CD4-positive, CD25-positive, alpha-beta regulatory T cell (primary cell): Measurements from ENCODE around the gene FCER1G. TPM values are rescaled to one million over a fixed set of nuclear protein-coding genes. Genes with fewer than 3 reads are reported as not detected.

ENCODE experiments used
- ATAC-seq, 2 donors: fragments of 150-1000 bp; cut with Tn5 transposase; one replicate each; pipeline ENCODE4 v1.10.0; 2021; ENCODE audit warnings: low read depth in 2 of 2, moderate number of reproducible peaks in 2 of 2, moderate library complexity in 1 of 2
- DNase-seq, 3 donors: peaks; one replicate each; pipeline versions ENCODE4 v3.0.0 to v3.0.0-alpha.2; 2012 to 2022; ENCODE audit warnings: mixed read lengths in 1 of 3
- H3K27ac ChIP-seq: one replicate; pipeline ENCODE4 v1.7.0; 2013; ENCODE audit warnings: mild to moderate bottlenecking, low read length; ENCODE audit not compliant: insufficient read depth, poor library complexity, severe bottlenecking
- H3K27me3 ChIP-seq: one replicate; pipeline ENCODE4 v1.7.0; 2013; ENCODE audit warnings: low read length; ENCODE audit not compliant: control insufficient read depth, insufficient read depth
- H3K36me3 ChIP-seq: one replicate; pipeline ENCODE4 v1.7.0; 2013; ENCODE audit warnings: mild to moderate bottlenecking, low read length, moderate library complexity; ENCODE audit not compliant: control insufficient read depth, insufficient read depth
- H3K4me1 ChIP-seq: 2 replicates; pipeline ENCODE4 v1.7.0; 2013; ENCODE audit warnings: mild to moderate bottlenecking, low read length; ENCODE audit not compliant: insufficient read depth, control insufficient read depth, poor library complexity, severe bottlenecking
- H3K4me3 ChIP-seq: one replicate; pipeline ENCODE4 v1.7.0; 2013; ENCODE audit warnings: low read depth, mild to moderate bottlenecking, low read length, moderate library complexity
- H3K9me3 ChIP-seq, 2 experiments: 1 replicate in 1 of 2; 2 replicates in 1 of 2; pipeline ENCODE4 v1.7.0; 2013; ENCODE audit warnings: low read length in 2 of 2, mild to moderate bottlenecking in 1 of 2, moderate library complexity in 1 of 2; ENCODE audit not compliant: control insufficient read depth in 2 of 2
- H3K27ac Mint-ChIP-seq, 3 donors: one replicate each; pipeline ENCODE4 v1.8.0; 2020 to 2022; ENCODE audit warnings: mild to moderate bottlenecking in 3 of 3, mixed read lengths in 3 of 3, moderate library complexity in 2 of 3
- H3K27me3 Mint-ChIP-seq: one replicate; pipeline ENCODE4 v1.8.0; 2022; ENCODE audit warnings: mild to moderate bottlenecking, mixed read lengths
- H3K36me3 Mint-ChIP-seq: one replicate; pipeline ENCODE4 v1.8.0; 2020; ENCODE audit warnings: mixed read lengths
- H3K4me1 Mint-ChIP-seq, 4 donors: one replicate each; pipeline ENCODE4 v1.8.0; 2020 to 2022; ENCODE audit warnings: mixed read lengths in 4 of 4, mild to moderate bottlenecking in 1 of 4
- H3K4me3 Mint-ChIP-seq, 4 donors: one replicate each; pipeline ENCODE4 v1.8.0; 2020 to 2022; ENCODE audit warnings: mild to moderate bottlenecking in 4 of 4, mixed read lengths in 4 of 4, moderate library complexity in 3 of 4
- H3K9me3 Mint-ChIP-seq, 7 donors: one replicate each; pipeline ENCODE4 v1.8.0; 2020 to 2022; ENCODE audit warnings: mixed read lengths in 7 of 7, mild to moderate bottlenecking in 3 of 7, moderate library complexity in 2 of 7
- polyA plus RNA-seq, 4 donors: library from polyadenylated mRNA; unstranded; fragments of 300-500 nt; fragmentation: Illumina TruSeq; gene quantifications; one replicate each; pipeline ENCODE4 v1.2.3, GENCODE V29; 2021
- total RNA-seq: library from RNA; stranded (reverse); gene quantifications from one replicate; pipeline ENCODE4 v1.2.3, GENCODE V29; 2022

The FCER1G gene
- total and polyA plus RNA-seq, 5 donors from 2014 or later, result 2.9 to 121 (median 96.3) TPM

DNA sequence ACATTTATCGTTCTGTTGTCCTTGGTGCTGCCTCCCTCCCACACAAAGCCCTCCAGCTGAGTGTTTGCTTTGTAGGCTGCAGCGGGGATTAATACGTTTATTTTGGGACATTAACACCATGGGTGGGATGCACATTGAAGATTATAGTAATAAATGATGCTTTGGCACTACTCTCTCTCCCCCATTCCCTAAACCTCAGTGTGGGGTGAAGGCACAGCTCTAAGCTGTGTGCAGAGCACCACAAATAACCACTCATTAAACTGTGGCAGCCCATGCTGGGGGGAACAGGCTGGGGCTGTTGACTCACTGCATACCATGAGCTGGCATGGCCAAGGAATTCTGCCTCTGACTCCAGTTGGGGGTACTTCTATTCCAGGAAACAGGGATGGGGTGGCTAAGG, 51.1 kb downstream of the FCER1G start:
- no peaks in the 10 kb centered on the region for H3K36me3 Mint-ChIP-seq
- H3K9me3 ChIP-seq, result no peaks in the 10 kb centered on the region
- H3K27ac ChIP-seq, result no peak overlapping the region
- no peak overlapping the region for H3K27ac Mint-ChIP-seq
- H3K36me3 ChIP-seq, result no peaks in the 10 kb centered on the region
- H3K27me3 ChIP-seq, result peaks cover 16% of the 10 kb centered on the region
- ATAC-seq (no peak), DNase-seq (no peak)
- H3K4me1 Mint-ChIP-seq, result peaks cover 0 to 3% (median 0%) of the 10 kb centered on the region in 4 donors
- H3K4me3 Mint-ChIP-seq, result no peak overlapping the region
- H3K27me3 Mint-ChIP-seq, result peaks cover 43% of the 10 kb centered on the region
- H3K9me3 Mint-ChIP-seq, result no peaks in the 10 kb centered on the region
- H3K4me3 ChIP-seq, result no peak overlapping the region
- H3K4me1 ChIP-seq, result no peaks in the 10 kb centered on the region

DNA sequence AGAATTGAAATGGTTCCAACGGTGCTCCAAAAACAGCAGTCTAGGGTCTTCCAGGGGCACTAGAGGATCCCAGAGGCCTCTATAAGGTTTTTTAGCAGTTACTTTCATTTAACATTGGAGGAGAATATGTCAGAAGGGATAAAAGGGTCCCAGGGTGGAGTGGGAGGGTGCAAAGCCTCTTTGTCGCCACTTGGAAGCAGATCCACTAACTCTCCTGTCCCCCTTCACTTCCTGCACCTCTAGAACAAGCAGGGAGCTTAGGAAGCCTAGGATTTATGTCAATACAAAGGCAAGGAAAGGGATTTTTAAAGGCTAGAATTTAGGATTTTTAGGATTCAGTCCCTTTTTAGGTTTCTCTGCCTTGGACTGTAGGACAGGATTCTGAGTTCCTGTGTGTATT, 51.7 kb downstream of the FCER1G start:
- Histone ChIP-seq H3K9me3 (no peaks in the 10 kb centered on the region), H3K27me3 (peaks cover 11% of the 10 kb centered on the region), H3K4me1 (no peaks in the 10 kb centered on the region), H3K27ac (no peak overlapping the region), H3K36me3 (no peaks in the 10 kb centered on the region), H3K4me3 (no peak overlapping the region)
- Mint-ChIP-seq H3K4me3 (no peak overlapping the region), H3K9me3 (no peaks in the 10 kb centered on the region), H3K36me3 (no peaks in the 10 kb centered on the region), H3K4me1 (no peaks in the 10 kb centered on the region), H3K27ac (no peak overlapping the region), H3K27me3 (peaks cover 38% of the 10 kb centered on the region)
- DNase-seq, result no peak
- ATAC-seq, result no peak

DNA sequence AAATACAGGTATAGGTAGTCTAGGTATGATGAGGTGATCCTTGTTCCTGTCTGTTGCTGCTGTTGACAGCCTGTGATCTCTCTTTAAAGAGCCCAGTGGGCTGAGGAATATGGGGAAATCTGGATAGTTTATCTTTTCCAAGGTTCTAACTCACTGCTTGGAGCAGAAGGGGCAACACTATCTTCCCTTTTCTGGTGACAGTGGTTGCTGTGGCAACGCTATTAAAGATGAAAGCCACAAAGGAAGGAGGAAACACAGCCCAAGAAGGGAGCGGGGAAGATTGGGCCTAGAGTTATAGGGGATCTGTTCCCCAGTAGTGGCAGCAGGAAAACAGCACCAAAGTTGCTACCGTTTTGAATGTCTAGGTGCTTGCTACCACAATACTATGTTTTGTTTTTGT, 52.2 kb downstream of the FCER1G start:
- Histone ChIP-seq H3K27ac (no peak overlapping the region), H3K9me3 (no peaks in the 10 kb centered on the region), H3K36me3 (no peaks in the 10 kb centered on the region), H3K27me3 (peaks cover 10% of the 10 kb centered on the region), H3K4me1 (no peaks in the 10 kb centered on the region), H3K4me3 (no peak overlapping the region)
- ATAC-seq (no peak), DNase-seq (no peak)
- Mint-ChIP-seq H3K4me3 (no peak overlapping the region), H3K36me3 (no peaks in the 10 kb centered on the region), H3K4me1 (no peaks in the 10 kb centered on the region), H3K27ac (no peak overlapping the region), H3K27me3 (peaks cover 37% of the 10 kb centered on the region), H3K9me3 (no peaks in the 10 kb centered on the region)

Other genes starting within 250 kb of the FCER1G start
- gene F11R, start 194.1 kb upstream of the FCER1G start, total RNA-seq, result 18.4 TPM
- 10 to 100 TPM in 1 of 4 donors, 1 to 10 TPM in 3; 6.3 to 11.2 (median 7.9) TPM for gene F11R, start 194.1 kb upstream of the FCER1G start, polyA plus RNA-seq
- 61.3 TPM for gene TSTD1, start 176.3 kb upstream of the FCER1G start, total RNA-seq
- gene TSTD1, start 176.3 kb upstream of the FCER1G start, polyA plus RNA-seq, result 100 to 1,000 TPM; 340 to 451 (median 422) TPM
- gene USF1, start 169.3 kb upstream of the FCER1G start, total RNA-seq, result 102 TPM
- gene USF1, start 169.3 kb upstream of the FCER1G start, polyA plus RNA-seq, result 1 to 10 TPM; 4.2 to 8.1 (median 6.1) TPM
- 204 TPM for gene ARHGAP30, start 145.4 kb upstream of the FCER1G start, total RNA-seq
- gene ARHGAP30, start 145.4 kb upstream of the FCER1G start, polyA plus RNA-seq, result 100 to 1,000 TPM; 144 to 159 (median 151) TPM
- not detected for gene NECTIN4, start 125.7 kb upstream of the FCER1G start, total RNA-seq
- under 1 TPM in 1 of 4 donors, not detected in 3; 0.05 TPM for gene NECTIN4, start 125.7 kb upstream of the FCER1G start, polyA plus RNA-seq
- not detected for gene KLHDC9, start 116.9 kb upstream of the FCER1G start, total RNA-seq
- gene KLHDC9, start 116.9 kb upstream of the FCER1G start, polyA plus RNA-seq, result under 1 TPM in 2 of 4 donors, not detected in 2; 0.28 to 0.46 TPM
- 48.0 TPM for gene PFDN2, start 97.3 kb upstream of the FCER1G start, total RNA-seq
- 100 to 1,000 TPM in 2 of 4 donors, 10 to 100 TPM in 2; 90.9 to 109 (median 98.6) TPM for gene PFDN2, start 97.3 kb upstream of the FCER1G start, polyA plus RNA-seq
- gene NIT1, start 97.2 kb upstream of the FCER1G start, total RNA-seq, result 28.2 TPM
- gene NIT1, start 97.2 kb upstream of the FCER1G start, polyA plus RNA-seq, result 10 to 100 TPM; 21.1 to 24.5 (median 22.2) TPM
- 40.9 TPM for gene DEDD, start 82.6 kb upstream of the FCER1G start, total RNA-seq
- gene DEDD, start 82.6 kb upstream of the FCER1G start, polyA plus RNA-seq, result 10 to 100 TPM; 39.5 to 46.4 (median 41.8) TPM
- 115 TPM for gene UFC1, start 61.3 kb upstream of the FCER1G start, total RNA-seq
- gene UFC1, start 61.3 kb upstream of the FCER1G start, polyA plus RNA-seq, result 100 to 1,000 TPM; 147 to 188 (median 171) TPM
- 36.9 TPM for gene USP21, start 55.8 kb upstream of the FCER1G start, total RNA-seq
- 10 to 100 TPM; 18.8 to 27.0 (median 22.1) TPM for gene USP21, start 55.8 kb upstream of the FCER1G start, polyA plus RNA-seq
- 45.3 TPM for gene PPOX, start 48.9 kb upstream of the FCER1G start, total RNA-seq
- 10 to 100 TPM; 18.0 to 32.9 (median 22.3) TPM for gene PPOX, start 48.9 kb upstream of the FCER1G start, polyA plus RNA-seq
- gene B4GALT3, start 37.8 kb upstream of the FCER1G start, total RNA-seq, result 68.1 TPM
- gene B4GALT3, start 37.8 kb upstream of the FCER1G start, polyA plus RNA-seq, result 100 to 1,000 TPM in 1 of 4 donors, 10 to 100 TPM in 3; 75.6 to 104 (median 84.9) TPM
- gene ADAMTS4, start 16.2 kb upstream of the FCER1G start, total RNA-seq, result 5.3 TPM
- gene ADAMTS4, start 16.2 kb upstream of the FCER1G start, polyA plus RNA-seq, result 1 to 10 TPM in 1 of 4 donors, under 1 TPM in 2, not detected in 1; 0.36 to 1.4 (median 0.37) TPM
- 67.5 TPM for gene NDUFS2, start 12.9 kb upstream of the FCER1G start, total RNA-seq
- gene NDUFS2, start 12.9 kb upstream of the FCER1G start, polyA plus RNA-seq, result 100 to 1,000 TPM; 107 to 128 (median 117) TPM
- not detected for gene APOA2, start 8.3 kb downstream of the FCER1G start, total RNA-seq
- gene APOA2, start 8.3 kb downstream of the FCER1G start, polyA plus RNA-seq, result not detected
- gene TOMM40L, start 10.8 kb downstream of the FCER1G start, total RNA-seq, result 8.6 TPM
- gene TOMM40L, start 10.8 kb downstream of the FCER1G start, polyA plus RNA-seq, result 1 to 10 TPM; 5.3 to 7.1 (median 6.0) TPM
- gene NR1I3, start 22.9 kb downstream of the FCER1G start, total RNA-seq, result not detected
- gene NR1I3, start 22.9 kb downstream of the FCER1G start, polyA plus RNA-seq, result under 1 TPM in 1 of 4 donors, not detected in 3; 0.21 TPM
- not detected for gene PCP4L1, start 43.5 kb downstream of the FCER1G start, total RNA-seq
- gene PCP4L1, start 43.5 kb downstream of the FCER1G start, polyA plus RNA-seq, result under 1 TPM in 1 of 4 donors, not detected in 3; 0.38 TPM
- gene MPZ, start 94.7 kb downstream of the FCER1G start, total RNA-seq, result 2.3 TPM
- gene MPZ, start 94.7 kb downstream of the FCER1G start, polyA plus RNA-seq, result not detected
- gene SDHC, start 99.1 kb downstream of the FCER1G start, total RNA-seq, result 80.9 TPM
- gene SDHC, start 99.1 kb downstream of the FCER1G start, polyA plus RNA-seq, result 100 to 1,000 TPM; 198 to 294 (median 247) TPM
- not detected for gene CFAP126, start 152.6 kb downstream of the FCER1G start, total RNA-seq
- gene CFAP126, start 152.6 kb downstream of the FCER1G start, polyA plus RNA-seq, result not detected